Subcutaneous abdominal adipose tissue (tissue), 5 donors: ENCODE measurements around the gene GRAMD4.
"Not testable (repeated sequence)": the region's sequence is repeated elsewhere in the genome, so short reads cannot be mapped to it uniquely, and the experiment has no call there.

Source experiments
- H3K27ac ChIP-seq: one replicate; pipeline ENCODE4 v1.7.0; 2013; ENCODE audit warnings: low read depth, mild to moderate bottlenecking, inconsistent platforms, low read length, moderate library complexity
- H3K27me3 ChIP-seq, 5 donors: one replicate each; pipeline ENCODE4 v1.7.0; 2013; ENCODE audit warnings: low read length in 5 of 5, inconsistent platforms in 1 of 5; ENCODE audit not compliant: control insufficient read depth in 5 of 5, insufficient read depth in 4 of 5
- H3K36me3 ChIP-seq, 5 donors: one replicate each; pipeline ENCODE4 v1.7.0; 2013; ENCODE audit warnings: low read length in 5 of 5; ENCODE audit not compliant: control insufficient read depth in 5 of 5, insufficient read depth in 5 of 5
- H3K4me1 ChIP-seq, 5 donors: one replicate each; pipeline ENCODE4 v1.7.0; 2013; ENCODE audit warnings: low read length in 5 of 5, mild to moderate bottlenecking in 3 of 5, moderate library complexity in 1 of 5; ENCODE audit not compliant: control insufficient read depth in 5 of 5, insufficient read depth in 5 of 5
- H3K4me3 ChIP-seq, 5 donors: one replicate each; pipeline ENCODE4 v1.7.0; 2013; ENCODE audit warnings: low read length in 5 of 5, low read depth in 1 of 5
- H3K9ac ChIP-seq, 5 donors: one replicate each; pipeline ENCODE4 v1.7.0; 2013; ENCODE audit warnings: low read length in 5 of 5, mild to moderate bottlenecking in 4 of 5, moderate library complexity in 3 of 5
- H3K9me3 ChIP-seq, 5 donors: one replicate each; pipeline ENCODE4 v1.7.0; 2013; ENCODE audit warnings: low read length in 5 of 5; ENCODE audit not compliant: control insufficient read depth in 5 of 5
- donor health status: healthy.
- donor health status: healthy.
- donor health status: healthy.
- donor health status: healthy.
- donor health status: healthy.

The GRAMD4 gene

GRCh38 chr22:46648225-46648820 is 28.1 kb downstream of the GRAMD4 start:
- H3K36me3 ChIP-seq, H3K27ac ChIP-seq, H3K9me3 ChIP-seq, H3K9ac ChIP-seq, H3K27me3 ChIP-seq, H3K4me3 ChIP-seq: not testable (repeated sequence)
- peaks cover 4 to 46% (median 38%) of the 10 kb centered on the region in 5 donors for H3K4me1 ChIP-seq

- H3K9ac ChIP-seq, result peak overlapping the region in 3 of 5 donors; percentile 17 to 51 (median 35)
- peak overlapping the region in 1 of 5 donors; percentile 9 for H3K4me3 ChIP-seq
- peaks cover 4 to 50% (median 40%) of the 10 kb centered on the region in 5 donors for H3K4me1 ChIP-seq
- no peaks in the 10 kb centered on the region for H3K9me3 ChIP-seq
- H3K36me3 ChIP-seq, result peaks cover 0 to 5% (median 0%) of the 10 kb centered on the region in 5 donors
- H3K27me3 ChIP-seq, result no peaks in the 10 kb centered on the region
- peak overlapping the region; percentile 13 for H3K27ac ChIP-seq
Observed at GRCh38 chr22:46649141-46650077, 29.2 kb downstream of the GRAMD4 start.

- Histone ChIP-seq H3K4me1 (peaks cover 4 to 50% (median 40%) of the 10 kb centered on the region in 5 donors), H3K27ac (peak overlapping the region; percentile 13), H3K36me3 (peaks cover 0 to 5% (median 0%) of the 10 kb centered on the region in 5 donors), H3K9me3 (no peaks in the 10 kb centered on the region), H3K9ac (peak overlapping the region in 1 of 5 donors; percentile 35), H3K27me3 (no peaks in the 10 kb centered on the region), H3K4me3 (no peak overlapping the region)
Observed at GRCh38 chr22:46650078-46650810, 30.1 kb downstream of the GRAMD4 start.

GRCh38 chr22:46651316-46651715 is 31.1 kb downstream of the GRAMD4 start:
- no peak overlapping the region for H3K4me3 ChIP-seq
- H3K27ac ChIP-seq, result no peak overlapping the region
- H3K4me1 ChIP-seq, result peaks cover 4 to 50% (median 40%) of the 10 kb centered on the region in 5 donors
- H3K9ac ChIP-seq, result no peak overlapping the region
- H3K36me3 ChIP-seq, result peaks cover 0 to 5% (median 0%) of the 10 kb centered on the region in 5 donors
- no peaks in the 10 kb centered on the region for H3K27me3 ChIP-seq
- no peaks in the 10 kb centered on the region for H3K9me3 ChIP-seq

- no peaks in the 10 kb centered on the region for H3K9me3 ChIP-seq
- peaks cover 4 to 50% (median 40%) of the 10 kb centered on the region in 5 donors for H3K4me1 ChIP-seq
- no peak overlapping the region for H3K9ac ChIP-seq
- no peak overlapping the region for H3K27ac ChIP-seq
- no peaks in the 10 kb centered on the region for H3K27me3 ChIP-seq
- H3K36me3 ChIP-seq, result peaks cover 0 to 5% (median 0%) of the 10 kb centered on the region in 5 donors
- H3K4me3 ChIP-seq, result peak overlapping the region in 4 of 5 donors; percentile 19 to 43 (median 36)
Observed at GRCh38 chr22:46652081-46652846, 32.1 kb downstream of the GRAMD4 start.

GRCh38 chr22:46652847-46653331 is 32.7 kb downstream of the GRAMD4 start:
- H3K9ac ChIP-seq, result peak overlapping the region in 2 of 5 donors; percentile 30 to 44
- peak overlapping the region; percentile 19 to 43 (median 35) for H3K4me3 ChIP-seq
- H3K36me3 ChIP-seq, result peaks cover 0 to 5% (median 0%) of the 10 kb centered on the region in 5 donors
- H3K4me1 ChIP-seq, result peaks cover 4 to 50% (median 40%) of the 10 kb centered on the region in 5 donors
- no peaks in the 10 kb centered on the region for H3K9me3 ChIP-seq
- H3K27me3 ChIP-seq, result no peaks in the 10 kb centered on the region
- no peak overlapping the region for H3K27ac ChIP-seq

GRCh38 chr22:46653596-46653995 is 33.4 kb downstream of the GRAMD4 start:
- no peak overlapping the region for H3K4me3 ChIP-seq
- no peaks in the 10 kb centered on the region for H3K9me3 ChIP-seq
- H3K9ac ChIP-seq, result no peak overlapping the region
- no peak overlapping the region for H3K27ac ChIP-seq
- no peaks in the 10 kb centered on the region for H3K27me3 ChIP-seq
- H3K36me3 ChIP-seq, result peaks cover 0 to 8% (median 0%) of the 10 kb centered on the region in 5 donors
- H3K4me1 ChIP-seq, result peaks cover 4 to 50% (median 40%) of the 10 kb centered on the region in 5 donors

- peaks cover 4 to 43% (median 33%) of the 10 kb centered on the region in 5 donors for H3K4me1 ChIP-seq
- no peak overlapping the region for H3K4me3 ChIP-seq
- H3K36me3 ChIP-seq, result peaks cover 0 to 16% (median 8%) of the 10 kb centered on the region in 5 donors
- H3K27ac ChIP-seq, result no peak overlapping the region
- no peaks in the 10 kb centered on the region for H3K9me3 ChIP-seq
- H3K9ac ChIP-seq, result no peak overlapping the region
- H3K27me3 ChIP-seq, result no peaks in the 10 kb centered on the region
Observed at GRCh38 chr22:46654426-46654825, 34.2 kb downstream of the GRAMD4 start.

- no peaks in the 10 kb centered on the region for H3K9me3 ChIP-seq
- no peaks in the 10 kb centered on the region for H3K27me3 ChIP-seq
- H3K4me3 ChIP-seq, result no peak overlapping the region
- no peak overlapping the region for H3K27ac ChIP-seq
- H3K36me3 ChIP-seq, result peaks cover 0 to 22% (median 9%) of the 10 kb centered on the region in 5 donors
- peaks cover 2 to 37% (median 27%) of the 10 kb centered on the region in 5 donors for H3K4me1 ChIP-seq
- H3K9ac ChIP-seq, result no peak overlapping the region
Observed at GRCh38 chr22:46654927-46655595, 34.9 kb downstream of the GRAMD4 start.
